ENCODE measurements around the gene COMMD6. TPM values are rescaled to one million over a fixed set of nuclear protein-coding genes. Genes with fewer than 3 reads are reported as not detected.

Gene COMMD6
- total and polyA plus RNA-seq, 9 of the 15 experiments (the other 6 are each of a cell fraction or from before 2014, with no cell fraction given), result 32.6 to 116 (median 65.0) TPM

GRCh38 chr13:75549262-75550158, 11.9 kb upstream of the COMMD6 start, which contains the start of gene UCHL3 (continued):
- no peak for TF ChIP-seq KLF13 (tag; IDR thresholded peaks at IDR 0.05; ENCODE audit: borderline replicate concordance, low read depth)
- TF ChIP-seq NR4A1 (CRISPR knock-in tag; IDR thresholded peaks at IDR 0.05), result no peak
- no peak for TF ChIP-seq NR4A1 (tag; IDR thresholded peaks at IDR 0.05)
- TF ChIP-seq EP300 (IDR thresholded peaks at IDR 0.05; ENCODE audit: low read length), result no peak
- no peak for TF ChIP-seq ESRRB (CRISPR knock-in tag; IDR thresholded peaks at IDR 0.05; ENCODE audit: borderline replicate concordance)
- TF ChIP-seq RFX7 (CRISPR knock-in tag; IDR thresholded peaks at IDR 0.05), result no peak
- TF ChIP-seq NR0B1 (IDR thresholded peaks at IDR 0.05; ENCODE audit: partially characterized antibody), result no peak
- TF ChIP-seq KAT7 (CRISPR knock-in tag; IDR thresholded peaks at IDR 0.05; ENCODE audit: borderline replicate concordance), result no peak
- peak; percentile 98 for TF ChIP-seq MYC (IDR thresholded peaks at IDR 0.05; ENCODE audit: low read depth, low read length)
- TF ChIP-seq MYC (CRISPR knock-in tag; IDR thresholded peaks at IDR 0.05; ENCODE audit: borderline replicate concordance, low read depth), result peak; percentile 67; the same call in 1 of the 2 replicates
- TF ChIP-seq ZBTB34 (CRISPR knock-in tag; IDR thresholded peaks at IDR 0.05), result no peak
- TF ChIP-seq PRDM10 (IDR thresholded peaks at IDR 0.05; ENCODE audit: partially characterized antibody), result peak; percentile 100
- TF ChIP-seq ZNF444 (CRISPR knock-in tag; IDR thresholded peaks at IDR 0.05), result no peak
- TF ChIP-seq RCOR1 (IDR thresholded peaks at IDR 0.05; ENCODE audit: borderline replicate concordance in 1 of 2, low read depth in 2 of 2, low read length in 2 of 2), result peak in 1 of 2 experiments; percentile 35; a peak in 1 of 4 replicates
- 0 out of 2 replicates have a peak, but pooled peaks have one; percentile 2 for TF ChIP-seq USF2 (CRISPR knock-in tag; IDR thresholded peaks at IDR 0.05)
- peak in 1 of 2 experiments; percentile 67 for TF ChIP-seq E2F6 (IDR thresholded peaks at IDR 0.05; ENCODE audit: borderline replicate concordance in 1 of 2, extremely low read depth in 1 of 2, insufficient read depth in 1 of 2, insufficient read length in 1 of 2, low read depth in 1 of 2, low read length in 1 of 2, poor library complexity in 1 of 2, severe bottlenecking in 1 of 2)
- TF ChIP-seq ZNF143 (CRISPR knock-in tag; IDR thresholded peaks at IDR 0.05), result 0 out of 2 replicates have a peak, but pooled peaks have one; percentile 39

All from K562 (cell line).